COLO668 (cell line): Measurements from ENCODE around the gene KCNN1.
"Not testable (repeated sequence)": the region's sequence is repeated elsewhere in the genome, so short reads cannot be mapped to it uniquely, and the experiment has no call there.

Experiments used
- DNase-seq: peaks from one replicate; lab custom pipeline; 2025; ENCODE audit not compliant: unreplicated experiment; lab: John Stamatoyannopoulos, UW

The KCNN1 gene

DNA sequence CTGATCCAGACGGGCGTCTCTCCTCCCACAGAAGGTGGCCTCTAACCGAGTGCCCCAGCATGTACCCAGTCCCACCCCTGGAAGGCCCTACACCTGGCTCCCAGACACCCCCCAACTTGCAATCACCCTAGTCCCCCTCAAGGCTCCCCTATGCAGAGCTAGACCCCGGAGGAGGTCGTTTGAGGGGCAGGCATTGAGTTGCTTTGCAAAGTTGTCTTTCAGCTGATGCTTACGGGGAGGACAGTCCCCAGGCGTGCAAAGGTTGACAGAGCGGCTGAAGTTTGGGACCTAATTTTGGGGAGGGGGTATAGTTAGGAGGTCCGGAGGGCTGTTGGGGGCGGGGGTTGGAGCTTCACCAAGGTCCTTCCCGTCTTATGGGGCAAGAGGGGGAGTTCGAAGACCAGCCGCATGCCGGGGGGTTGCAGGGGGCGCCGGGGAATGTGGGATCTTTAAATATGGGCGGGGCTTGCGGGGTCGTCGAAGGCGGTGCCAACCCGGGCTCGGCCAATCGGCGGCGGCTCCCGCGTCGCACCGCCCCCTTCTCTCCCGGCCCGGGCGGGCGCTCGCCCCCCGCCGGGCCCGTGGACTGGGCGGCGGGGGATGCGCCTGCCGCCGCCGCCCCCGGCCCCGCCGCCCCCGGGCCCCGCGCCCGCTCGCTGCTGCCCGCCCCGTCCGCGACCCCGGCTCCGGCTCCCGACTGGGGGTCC lies at the start of gene KCNN1:
KCNN1 (plus strand) TSS at position 558 of the 707 bp plus-strand sequence. CDS start 6,782 bp downstream, outside the sequence.
- no peak for DNase-seq

DNA sequence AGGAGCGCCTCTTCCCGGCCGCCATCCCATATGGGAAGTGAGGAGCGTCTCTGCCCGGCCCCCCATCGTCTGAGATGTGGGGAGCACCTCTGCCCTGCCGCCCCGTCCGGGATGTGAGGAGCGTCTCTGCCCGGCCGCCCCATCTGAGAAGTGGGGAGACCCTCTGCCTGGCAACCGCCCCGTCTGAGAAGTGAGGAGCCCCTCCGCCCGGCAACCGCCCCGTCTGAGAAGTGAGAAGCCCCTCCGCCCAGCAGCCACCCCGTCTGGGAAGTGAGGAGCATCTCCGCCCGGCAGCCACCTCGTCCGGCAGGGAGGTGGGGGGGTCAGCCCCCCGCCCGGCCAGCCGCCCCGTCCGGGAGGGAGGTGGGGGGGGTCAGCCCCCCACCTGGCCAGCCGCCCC lies 48.8 kb upstream of the KCNN1 start:
- not testable (repeated sequence) for DNase-seq

- peak; percentile 8 for DNase-seq
Observed at GRCh38 chr19:17919122-17919521, 47.8 kb upstream of the KCNN1 start.

GRCh38 chr19:17920527-17920926 lies 46.4 kb upstream of the KCNN1 start:
- DNase-seq, result no peak

DNA sequence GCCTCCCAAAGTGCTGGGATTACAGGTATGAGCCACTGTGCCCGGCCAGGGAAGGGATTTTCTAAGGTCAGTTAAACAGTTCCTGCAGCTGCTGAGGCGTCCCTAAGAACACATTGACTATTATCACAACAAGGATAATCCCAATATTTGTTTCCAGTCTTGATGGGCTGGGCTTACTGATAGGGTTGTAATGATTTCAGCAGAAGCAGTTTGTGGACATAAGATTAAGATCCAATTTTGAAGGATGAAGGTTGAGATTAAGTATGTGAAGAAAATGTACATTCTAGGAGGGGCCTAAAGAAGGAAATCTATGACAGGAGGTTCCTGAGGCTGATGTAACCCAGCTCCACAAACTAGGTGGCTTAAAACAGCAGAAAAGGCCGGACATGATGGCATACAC lies 44.8 kb upstream of the KCNN1 start:
- no peak for DNase-seq

DNA sequence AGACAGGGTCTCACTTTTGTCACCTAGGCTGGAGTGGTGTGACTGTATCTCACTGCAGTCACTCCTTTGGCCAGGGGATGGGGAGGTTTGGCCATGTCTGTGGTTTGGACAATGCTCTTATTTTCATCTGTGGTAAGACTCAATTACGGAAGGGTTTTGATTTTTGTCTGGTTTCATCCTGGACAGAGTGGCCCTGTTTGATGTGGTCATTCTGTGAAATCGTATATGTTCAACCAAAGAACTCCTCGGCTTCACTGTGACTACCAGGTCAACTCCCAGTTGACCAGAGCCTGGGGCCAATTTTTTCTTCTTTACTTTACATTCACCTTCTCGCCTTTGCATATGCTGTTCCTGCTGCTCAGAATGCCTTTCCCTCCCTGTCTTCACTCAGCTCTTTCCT lies 40.9 kb upstream of the KCNN1 start:
- DNase-seq, result no peak

DNA sequence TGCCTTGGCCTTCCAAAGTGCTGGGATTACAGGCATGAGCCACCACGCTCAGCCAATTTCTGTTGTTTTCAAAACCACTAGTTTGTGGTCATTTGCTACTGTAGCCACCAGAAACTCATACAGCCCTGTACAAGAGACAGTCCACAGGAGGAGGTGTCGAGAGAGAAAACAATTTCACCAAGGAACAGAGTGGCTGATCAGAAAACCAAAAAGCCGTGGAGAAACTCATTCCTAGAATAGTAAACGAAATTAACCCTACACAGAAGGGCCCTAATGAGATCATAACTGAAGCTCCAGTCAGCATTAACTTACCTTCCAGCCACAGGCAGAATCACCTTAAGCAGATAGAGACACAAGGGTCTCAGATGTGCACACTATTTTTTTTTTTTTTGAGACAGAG lies 37.9 kb upstream of the KCNN1 start:
- no peak for DNase-seq

DNA sequence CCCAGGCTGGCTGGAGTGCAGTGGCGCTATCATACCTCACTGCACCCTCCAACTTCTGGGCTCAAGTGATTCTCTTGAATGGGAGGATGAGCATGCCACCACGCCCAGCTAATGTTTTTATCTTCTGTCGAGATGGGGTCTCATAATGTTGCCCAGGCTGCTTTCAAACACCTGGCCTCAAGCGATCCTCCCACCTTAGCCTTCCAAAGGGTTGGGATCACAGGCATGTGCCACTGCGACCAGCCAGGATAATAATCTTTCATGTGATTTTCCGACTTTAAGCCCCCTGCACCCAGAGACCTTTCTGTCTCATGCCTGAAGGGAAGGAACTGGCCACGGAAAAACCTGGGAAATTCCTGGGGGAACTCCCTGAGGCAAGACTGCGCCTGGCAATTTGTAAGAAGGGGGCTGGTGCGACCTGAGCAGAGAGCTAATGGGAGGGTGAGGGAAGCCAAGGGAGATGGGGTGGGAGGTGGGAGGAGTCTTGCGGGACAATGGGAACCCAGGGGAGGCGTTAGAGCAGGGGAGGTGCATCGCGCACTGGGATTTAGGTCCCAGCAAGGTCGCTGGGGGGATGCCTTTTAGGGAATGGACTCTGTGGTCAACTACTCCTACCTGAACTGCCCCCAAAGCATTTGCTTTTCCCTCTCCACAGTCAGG lies 35.2 kb upstream of the KCNN1 start:
- no peak for DNase-seq

GRCh38 chr19:17932485-17933338 lies 34.2 kb upstream of the KCNN1 start, which contains the start of gene CCDC124:
CCDC124 (plus strand) TSS chr19:17933015; CDS start chr19:17936421, 3,406 bp downstream.
- peak; percentile 93 for DNase-seq

GRCh38 chr19:17933414-17934129 lies 33.3 kb upstream of the KCNN1 start:
- DNase-seq, result no peak

GRCh38 chr19:17936379-17936778 lies 30.5 kb upstream of the KCNN1 start:
- no peak for DNase-seq

GRCh38 chr19:17937371-17937900 lies 29.5 kb upstream of the KCNN1 start:
- DNase-seq, result no peak

DNA sequence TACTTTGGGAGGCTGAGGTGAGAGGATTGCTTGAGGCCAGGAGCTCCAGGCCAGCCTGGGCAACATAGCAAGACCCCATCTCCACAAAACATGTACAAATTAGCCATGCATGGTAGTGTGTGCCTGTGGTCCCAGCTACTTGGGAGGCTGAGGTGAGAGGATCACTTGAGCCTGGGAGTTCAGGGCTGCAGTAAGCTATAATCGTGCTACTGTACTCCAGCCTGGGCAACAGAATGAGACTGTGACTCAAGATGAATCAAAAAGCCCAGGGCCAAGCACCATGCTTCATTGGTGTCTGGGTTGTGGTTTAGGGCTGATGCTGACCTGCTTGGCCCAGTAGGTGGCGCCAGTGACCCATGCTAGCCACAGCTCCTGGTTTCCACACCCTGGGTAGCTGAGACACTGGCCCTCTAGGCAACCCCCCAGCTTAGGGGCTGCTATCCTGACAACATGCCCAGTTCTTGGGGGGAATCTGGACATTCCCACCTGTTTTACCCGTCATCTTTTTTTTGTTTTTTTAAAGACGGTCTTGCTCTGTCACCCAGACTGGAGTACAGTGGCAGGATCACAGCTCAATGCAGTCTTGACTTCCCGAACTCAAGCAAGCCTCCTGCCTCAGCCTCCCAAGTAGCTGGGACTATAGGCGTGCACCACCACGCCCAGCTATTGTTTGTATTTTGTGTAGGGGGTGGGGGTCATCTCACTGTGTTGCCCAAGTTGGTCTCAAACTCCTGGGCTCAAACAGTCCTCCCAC lies 28.6 kb upstream of the KCNN1 start:
- DNase-seq, result peak; percentile 66

- no peak for DNase-seq
Observed at GRCh38 chr19:17942181-17942580, 24.7 kb upstream of the KCNN1 start.

- DNase-seq, result no peak
Observed at GRCh38 chr19:17942582-17943273, 24.2 kb upstream of the KCNN1 start.

DNA sequence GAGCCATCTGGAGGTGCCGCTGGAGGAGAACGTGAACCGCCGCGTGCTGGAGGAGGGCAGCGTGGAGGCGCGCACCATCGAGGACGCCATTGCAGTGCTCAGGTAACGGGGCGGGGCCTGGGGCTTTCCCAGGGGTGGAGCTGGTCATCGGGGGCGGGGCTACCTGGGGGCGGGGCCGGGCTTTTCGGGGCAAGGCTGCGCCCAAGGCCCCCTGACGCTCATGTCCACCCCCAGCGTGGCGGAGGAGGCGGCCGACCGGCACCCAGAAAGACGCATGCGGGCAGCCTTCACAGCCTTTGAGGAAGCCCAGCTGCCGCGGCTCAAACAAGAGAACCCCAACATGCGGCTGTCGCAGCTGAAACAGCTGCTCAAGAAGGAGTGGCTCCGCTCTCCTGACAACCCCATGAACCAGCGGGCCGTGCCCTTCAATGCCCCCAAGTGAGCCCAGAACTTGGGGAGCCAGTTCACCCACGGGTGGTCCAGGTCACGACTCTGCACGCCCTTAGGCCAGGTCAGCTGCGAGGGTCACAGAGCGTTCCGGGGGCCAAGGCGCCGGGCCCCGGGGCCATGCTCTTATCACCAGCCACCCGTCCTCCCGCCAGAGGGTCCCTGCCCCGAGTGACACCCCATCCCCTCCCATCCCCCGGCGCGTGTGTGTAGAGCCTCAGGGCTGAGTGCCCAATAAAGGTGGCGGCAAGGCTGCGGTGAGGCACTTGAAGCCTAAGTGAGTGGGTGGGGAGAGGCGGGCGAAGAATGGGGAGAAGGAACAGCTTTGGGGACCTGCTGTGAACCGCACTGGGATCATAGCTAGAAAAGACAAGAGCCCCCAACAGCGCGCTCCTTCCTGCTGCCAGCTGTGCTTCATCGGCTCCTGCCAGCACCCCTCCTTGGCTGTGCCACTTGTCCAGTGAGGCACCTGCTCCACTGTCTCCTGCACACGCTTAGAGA lies 23.4 kb upstream of the KCNN1 start:
- DNase-seq, result no peak

DNA sequence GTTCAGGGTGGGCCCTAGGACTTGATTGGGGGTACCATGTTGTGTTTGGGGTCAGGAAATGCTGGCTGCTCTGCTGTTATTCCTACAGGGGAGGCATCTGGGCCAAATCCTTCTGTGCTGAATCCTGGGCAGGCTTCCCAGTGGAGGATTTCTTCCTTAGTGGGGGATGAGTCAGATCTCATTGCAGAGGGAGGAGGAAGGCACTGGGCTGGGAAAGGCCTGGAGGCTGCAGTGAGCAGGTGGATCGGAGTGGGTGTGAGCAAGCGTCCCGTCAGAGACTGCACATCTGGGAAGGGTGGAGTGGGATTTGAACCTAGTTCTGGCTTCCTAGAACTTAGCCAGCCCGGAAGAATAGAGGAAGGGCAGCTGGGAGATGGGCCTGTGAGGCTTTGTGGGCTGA lies 22.6 kb upstream of the KCNN1 start:
- no peak for DNase-seq
